Muscle of back (tissue), 11 donors: ENCODE data around the gene MAP3K4. TPM values are rescaled to one million over a fixed set of nuclear protein-coding genes. Genes with fewer than 3 reads are reported as not detected.

Experiments
- DNase-seq, 3 donors: peaks; one replicate each; pipeline versions ENCODE4 v3.0.0 to v3.0.0-alpha.2; 2013
- polyA plus RNA-seq, 10 donors: library from polyadenylated mRNA; unstranded; fragments of 120-200 nt; gene quantifications; one replicate each; pipeline ENCODE4 v1.2.1, GENCODE V29; 2013; ENCODE audit not compliant: insufficient read length in 10 of 10

The MAP3K4 gene
- polyA plus RNA-seq, 10 donors, result 15.0 to 29.1 (median 22.0) TPM

DNA sequence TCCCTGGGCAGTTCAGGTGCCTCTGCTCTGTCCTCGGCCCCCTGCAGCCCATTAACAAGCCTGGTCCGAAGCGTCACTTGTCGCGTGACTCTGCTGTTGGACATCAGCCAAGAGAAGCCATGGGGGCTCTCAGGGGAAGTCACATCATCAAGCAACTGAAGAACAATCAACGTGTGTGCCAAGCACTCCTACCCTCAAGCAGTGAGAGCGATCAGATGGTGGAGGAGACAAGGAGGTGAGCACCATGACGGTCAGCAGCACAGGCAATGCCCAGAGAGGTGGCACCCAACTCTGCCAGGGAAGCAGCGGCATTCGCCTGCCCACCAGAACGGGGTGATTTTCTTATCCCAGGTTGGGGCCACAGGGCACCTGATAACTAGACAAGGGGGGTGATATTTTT lies 149.6 kb downstream of the MAP3K4 start:
- no peak for DNase-seq

DNA sequence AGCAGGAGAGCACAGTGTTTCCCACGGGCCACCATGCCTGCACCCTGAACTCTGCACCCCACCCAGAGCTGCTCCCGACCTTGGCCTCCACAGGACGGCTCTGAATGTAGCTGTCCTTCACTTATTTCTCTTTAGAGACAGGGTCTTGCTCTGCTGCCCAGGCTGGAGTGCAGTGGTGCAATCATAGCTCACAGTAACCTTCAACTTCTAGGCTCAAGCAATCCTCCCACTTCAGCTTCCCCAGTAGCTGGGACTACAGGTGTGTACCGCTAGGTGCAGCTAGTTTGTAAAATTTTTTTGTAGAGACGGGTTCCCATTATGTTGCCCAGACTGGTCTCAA lies 151.4 kb downstream of the MAP3K4 start:
- no peak for DNase-seq

DNA sequence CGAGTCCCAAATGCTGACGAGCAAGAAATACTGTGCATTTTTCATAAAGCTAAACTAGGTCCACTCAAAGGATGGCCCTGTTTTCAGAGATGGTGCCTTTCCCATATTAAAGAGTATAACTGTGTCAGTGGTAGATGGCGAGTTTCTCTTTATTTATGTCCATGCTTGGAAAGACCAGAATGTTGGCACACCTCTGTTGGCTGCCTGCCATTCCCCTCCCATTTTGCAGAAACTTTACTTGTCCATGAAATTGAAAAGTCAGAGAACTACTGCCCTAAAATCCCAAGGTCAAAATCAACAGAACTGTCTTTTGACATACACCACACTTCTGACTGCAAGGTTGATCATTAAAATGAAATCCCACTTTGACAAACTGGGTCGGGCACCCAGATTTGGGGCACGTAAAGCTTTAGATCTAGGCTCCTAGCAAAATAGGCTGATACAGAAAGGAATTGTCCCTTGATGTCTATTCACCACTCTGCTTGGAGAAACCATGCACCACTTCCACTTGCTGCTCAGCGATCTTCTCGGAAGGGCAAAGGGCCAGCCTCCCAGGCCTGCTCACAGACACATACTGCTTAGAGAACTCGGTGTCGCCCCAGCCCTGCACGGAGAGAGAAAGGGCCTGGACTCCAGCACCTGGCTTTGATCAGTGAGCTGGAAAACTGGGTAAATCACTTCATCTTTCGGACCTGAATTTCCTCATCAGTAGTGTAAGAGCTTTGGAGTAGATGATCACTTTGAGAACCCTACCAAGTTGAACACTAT lies 152.3 kb downstream of the MAP3K4 start:
- no peak for DNase-seq

DNA sequence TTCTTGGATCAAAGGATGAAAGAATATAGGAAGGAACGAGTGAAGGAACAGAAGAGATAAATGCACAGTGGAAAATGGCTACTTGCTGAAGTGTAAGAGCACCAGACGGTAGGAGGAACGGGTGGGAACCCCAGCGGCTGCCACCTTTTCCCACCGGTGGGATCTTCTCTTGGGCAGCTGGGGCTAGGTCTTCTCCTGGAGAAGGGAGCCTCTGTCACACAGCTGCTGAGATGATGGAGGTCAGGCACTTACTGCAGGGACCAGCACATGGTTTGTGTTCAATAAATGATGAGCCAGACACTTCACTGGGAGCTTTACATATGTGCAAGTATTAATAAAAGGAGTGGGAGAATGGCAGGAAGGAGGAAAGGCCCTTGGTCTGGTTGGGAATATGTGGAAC lies 158.6 kb downstream of the MAP3K4 start:
- DNase-seq, result no peak

DNA sequence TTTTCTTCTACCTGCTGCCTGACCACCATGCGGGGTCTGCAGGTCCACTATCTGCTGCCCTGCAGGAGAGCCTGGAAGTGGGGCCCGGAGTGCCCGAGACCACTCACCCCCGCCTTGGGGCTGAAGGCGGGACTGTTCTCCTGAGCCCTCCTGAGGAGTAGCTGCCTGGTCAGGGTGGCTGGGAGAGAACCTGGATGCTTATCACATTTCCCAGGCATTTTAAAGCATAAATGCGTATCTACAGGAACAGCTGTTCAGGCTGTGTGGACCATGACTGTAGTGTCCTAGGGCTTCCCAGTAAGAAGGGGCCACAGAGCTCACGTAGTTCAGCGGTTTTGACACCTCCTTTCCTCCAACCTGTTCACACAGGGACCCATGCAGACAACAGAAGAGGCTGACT lies 159.0 kb downstream of the MAP3K4 start:
- no peak for DNase-seq

DNA sequence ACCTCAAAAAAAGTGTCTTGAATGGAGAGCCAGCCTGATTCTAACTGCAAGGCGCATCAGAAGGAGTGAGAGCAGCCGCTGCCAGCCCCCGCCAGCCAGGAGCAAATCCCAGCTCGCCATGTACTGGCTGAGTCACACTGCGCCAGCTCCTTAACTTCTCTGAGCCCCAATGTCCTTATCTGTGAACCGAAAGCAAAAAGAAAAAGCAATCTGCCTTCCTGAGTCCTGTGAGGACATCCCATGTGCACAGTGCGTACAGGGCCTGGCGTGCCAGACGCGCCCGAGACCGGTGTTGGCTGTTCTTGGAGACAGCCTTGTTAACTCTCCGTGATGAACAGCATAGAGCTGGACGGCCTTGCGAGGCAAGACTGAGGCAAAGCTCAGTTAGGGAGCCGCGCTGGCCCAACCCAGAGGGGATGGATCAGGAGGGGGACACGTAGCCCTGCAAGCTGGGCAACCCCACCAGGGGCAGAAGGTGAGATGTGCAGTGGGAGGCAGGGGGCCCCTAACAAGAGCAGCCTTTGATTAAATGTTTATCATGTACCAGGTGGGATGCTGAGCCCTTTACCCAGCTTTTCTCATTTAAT lies 159.6 kb downstream of the MAP3K4 start:
- no peak for DNase-seq

DNA sequence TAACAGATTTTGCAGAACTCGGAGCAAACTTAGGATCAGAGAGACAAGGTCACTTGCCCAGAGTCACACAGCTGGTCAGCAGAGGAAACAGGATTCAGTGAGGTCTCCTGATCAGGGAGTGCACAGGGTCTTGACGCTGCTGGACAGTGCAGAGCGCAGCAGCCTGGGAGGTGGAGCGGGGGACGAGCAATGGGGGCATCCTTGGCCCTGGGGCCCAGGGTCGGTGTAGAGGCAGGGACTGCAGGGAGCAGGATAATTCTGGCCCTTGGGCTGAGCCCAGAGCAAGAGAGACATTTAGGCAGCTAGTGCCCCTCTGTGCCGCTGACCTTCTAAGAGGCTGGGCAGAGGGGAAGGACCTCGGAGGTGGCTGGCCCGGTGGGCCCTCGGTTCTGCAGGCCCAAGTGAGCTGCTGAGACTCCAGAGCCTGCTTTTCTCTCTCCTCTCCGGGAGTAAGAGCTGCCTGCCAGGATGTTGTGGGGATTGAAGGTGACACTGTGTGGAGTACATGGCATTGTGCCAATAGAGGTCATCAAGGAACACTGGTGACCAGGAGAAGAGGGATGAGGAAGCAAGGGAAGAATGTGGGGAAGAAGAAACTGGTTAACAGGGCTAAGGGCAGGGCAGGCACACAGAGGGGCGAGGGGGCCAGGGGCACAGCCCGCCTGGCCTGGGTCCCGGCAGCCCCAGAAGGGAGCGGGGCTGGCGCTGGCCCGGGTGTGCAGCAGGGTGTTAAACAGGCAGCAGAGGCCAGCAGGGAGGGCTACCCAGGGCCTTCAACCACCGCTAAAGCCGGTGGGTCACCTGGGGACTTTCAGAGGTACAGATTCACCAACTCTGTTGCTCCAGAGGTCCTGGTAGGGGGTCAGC lies 160.3 kb downstream of the MAP3K4 start:
- no peak for DNase-seq

DNA sequence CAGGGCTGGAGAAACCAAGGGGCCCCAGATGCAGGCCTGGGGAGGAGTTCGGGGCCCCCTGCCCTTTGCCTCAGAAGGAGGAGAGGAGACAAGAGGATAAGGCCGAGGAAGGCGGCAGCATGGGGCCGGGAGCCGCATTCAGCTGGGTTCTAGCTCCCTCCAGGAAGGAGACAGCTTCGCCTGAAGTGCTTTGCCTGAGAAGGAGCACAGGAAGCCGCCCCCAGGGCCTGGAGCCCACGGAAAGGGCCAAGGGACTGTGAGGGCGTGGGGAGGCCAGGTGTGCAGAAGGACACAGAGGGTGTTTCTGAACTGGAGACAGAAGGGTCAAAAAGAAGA lies 160.9 kb downstream of the MAP3K4 start:
- no peak for DNase-seq

DNA sequence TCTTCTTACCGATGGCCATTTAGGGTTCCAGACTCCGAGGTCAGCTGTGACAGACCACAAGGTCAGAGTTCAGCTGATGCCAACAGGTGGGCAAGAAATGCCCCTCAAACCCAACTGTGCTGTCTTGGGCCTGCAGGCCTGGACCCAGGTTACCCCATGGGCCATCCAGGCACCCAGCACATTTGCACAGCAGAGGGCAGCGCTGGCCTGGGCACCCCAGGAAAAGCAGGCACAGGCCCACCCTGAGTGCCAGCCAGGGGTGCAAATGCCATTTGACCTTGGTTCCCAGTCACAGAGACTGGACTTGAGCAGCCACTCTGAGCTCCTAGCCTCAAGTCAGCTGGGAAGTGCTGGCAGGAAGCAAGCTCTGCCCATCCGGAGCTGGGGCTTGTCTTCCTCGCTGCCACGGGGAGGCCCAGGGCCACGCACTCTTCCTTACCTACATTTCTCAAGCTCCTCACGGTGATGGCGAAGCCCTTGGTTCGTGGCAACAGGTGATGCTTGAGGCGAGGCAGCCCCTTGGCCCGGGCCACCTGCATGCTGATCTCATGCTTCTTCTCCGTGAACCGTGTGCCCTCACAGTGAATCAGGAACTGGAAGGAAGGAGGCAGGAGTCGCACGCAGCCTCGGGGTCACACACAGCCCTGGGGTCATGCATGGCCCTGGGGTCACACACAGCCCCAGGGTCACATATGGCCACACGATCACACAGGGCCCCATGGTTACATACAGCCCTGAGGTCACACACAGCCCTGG lies 161.5 kb downstream of the MAP3K4 start:
- DNase-seq, result no peak

DNA sequence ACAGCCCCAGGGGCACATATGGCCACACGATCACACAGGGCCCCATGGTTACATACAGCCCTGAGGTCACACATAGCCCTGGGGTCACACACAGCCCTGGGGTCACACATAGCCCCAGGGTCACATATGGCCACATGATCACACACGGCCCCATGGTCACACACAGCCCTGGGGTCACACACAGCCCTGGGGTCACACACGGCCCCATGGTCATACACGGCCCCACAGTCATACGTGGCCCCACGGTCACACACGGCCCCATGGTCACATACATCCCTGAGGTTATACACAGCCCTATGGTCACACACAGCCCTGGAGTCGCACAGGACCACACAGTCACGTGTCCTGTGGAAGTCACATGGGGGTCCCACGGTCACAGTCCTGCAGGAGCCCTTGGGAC lies 162.2 kb downstream of the MAP3K4 start:
- DNase-seq, result no peak

DNA sequence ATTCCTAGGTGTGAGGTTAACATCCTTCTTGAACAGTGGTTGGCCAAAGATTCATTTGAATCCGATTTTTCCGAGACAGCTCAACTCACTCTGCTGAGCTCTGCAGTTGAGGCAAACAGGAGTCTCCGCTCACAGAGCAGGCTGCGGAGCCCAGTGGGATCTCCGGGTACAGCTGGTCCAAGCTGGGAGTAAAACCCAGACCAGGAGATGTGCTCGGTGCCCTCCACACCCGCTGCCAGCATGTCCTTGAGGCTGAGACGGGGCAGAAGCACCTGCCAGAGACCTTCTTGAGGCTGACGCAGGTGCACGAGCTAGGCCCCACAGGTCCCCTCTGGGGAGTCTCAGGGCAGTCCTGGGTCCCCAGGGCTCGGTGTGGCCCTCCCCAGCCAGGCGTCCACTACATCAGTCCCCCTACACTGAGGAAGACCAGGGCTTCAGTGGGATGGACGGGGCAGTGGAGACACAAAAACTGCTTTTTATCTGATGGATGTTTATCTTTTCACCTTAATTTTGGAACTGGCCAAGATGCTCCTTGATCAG lies 163.3 kb downstream of the MAP3K4 start:
- no peak for DNase-seq

DNA sequence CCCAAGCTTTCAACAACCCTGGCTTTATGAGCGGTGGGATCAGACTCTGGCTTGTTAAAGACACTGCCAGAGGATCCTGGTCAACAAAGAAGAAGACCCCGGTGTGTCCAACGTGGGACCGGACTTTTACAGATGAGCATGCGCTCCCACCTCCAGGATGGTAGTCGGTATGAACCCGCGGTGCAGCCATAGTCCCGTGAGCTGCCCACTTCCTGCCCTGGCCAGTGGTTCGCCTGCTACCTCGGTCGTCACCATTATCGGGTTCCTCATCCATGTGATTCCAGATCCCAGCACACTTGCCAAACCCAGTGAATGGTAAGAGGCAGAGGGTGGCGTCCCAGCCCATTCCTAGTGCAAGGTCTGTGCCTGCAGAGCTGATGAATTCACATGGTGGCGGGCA lies 169.6 kb downstream of the MAP3K4 start:
- DNase-seq, result no peak

DNA sequence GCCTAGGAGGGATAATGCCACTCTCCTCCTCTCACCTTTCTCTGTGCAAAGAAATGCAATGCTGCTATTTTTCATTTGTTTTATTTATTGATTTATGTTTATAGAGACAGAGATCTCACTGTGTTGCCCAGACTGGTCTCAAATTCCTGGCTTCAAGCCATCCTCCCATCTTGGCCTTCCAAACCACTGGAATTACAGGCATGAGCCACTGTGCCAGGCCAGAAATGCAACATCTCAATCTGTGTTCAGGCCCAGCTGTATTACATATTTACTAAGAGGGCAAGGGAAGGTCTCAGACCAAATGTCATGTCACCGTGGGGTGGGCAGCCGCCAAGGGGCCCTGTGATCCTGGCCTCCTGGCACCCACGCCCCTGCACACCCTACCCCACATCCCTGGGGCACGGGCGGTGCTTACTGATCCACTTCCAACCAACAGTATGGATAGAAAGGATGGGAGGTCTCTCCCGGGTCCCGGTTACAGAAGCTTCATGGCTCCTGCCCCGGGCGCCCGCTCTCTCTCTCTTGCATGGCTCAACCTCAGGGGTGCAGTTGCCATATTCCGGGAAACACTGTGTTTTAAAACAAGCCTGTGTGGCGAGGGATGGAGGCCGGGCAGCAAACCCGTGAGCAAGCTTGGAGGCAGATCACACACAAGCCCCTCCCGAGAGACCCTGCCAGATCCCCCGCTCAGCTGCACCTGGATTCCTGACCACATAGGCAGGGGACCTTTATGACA lies 170.5 kb downstream of the MAP3K4 start:
- no peak for DNase-seq

DNA sequence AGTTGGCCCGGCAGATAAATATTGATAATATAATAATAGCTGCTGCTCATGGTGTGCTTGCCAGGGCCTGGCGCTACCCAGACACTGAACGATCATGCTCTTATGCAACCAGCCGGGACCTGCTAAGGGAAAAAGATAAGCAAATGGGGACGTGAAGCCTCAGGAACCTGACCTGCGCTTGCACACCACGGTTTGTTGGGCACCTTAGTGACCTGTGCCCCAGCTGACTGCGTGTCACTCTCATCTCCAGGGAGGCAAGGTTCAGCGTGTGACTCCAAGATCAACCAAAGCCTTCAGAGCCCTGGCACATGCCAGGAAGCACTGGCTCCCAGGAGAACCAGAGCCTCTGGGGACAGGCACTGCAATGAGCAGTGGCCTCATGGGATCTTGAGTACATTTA lies 171.2 kb downstream of the MAP3K4 start:
- no peak for DNase-seq

DNA sequence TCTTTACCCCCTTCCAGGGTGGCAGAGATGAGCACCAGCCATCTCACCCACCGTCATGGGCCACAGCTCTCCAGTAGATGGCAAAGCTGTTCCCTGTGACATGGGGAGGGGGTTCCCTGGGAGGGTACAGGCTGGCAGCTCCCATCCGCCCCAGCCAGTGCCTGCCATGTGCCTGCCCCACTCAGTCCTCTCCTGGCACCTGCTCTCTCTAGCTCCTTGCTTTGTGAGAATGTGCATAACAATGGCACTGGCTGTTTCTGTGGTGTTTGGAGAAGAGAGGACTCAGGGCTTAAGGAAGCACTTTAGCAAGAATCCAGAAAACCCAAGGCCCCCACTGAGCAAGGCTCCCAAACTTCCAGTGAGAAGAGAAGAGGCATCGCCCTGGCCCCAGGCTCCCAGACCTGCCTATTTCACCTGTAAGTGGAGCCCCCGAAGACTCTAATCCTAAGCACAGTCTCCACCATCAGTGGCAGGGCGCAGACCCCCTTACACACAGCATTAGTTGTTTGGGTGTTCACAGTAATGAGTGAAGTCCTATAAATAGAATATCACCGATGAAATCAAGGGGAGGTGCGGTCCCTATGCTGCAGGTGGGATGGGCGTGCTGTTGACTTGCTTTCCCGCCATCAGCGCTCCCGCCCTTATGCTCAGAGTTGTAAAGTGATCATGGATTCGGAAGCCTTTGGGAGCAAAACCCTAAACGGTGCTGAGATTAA lies 172.1 kb downstream of the MAP3K4 start:
- no peak for DNase-seq

DNA sequence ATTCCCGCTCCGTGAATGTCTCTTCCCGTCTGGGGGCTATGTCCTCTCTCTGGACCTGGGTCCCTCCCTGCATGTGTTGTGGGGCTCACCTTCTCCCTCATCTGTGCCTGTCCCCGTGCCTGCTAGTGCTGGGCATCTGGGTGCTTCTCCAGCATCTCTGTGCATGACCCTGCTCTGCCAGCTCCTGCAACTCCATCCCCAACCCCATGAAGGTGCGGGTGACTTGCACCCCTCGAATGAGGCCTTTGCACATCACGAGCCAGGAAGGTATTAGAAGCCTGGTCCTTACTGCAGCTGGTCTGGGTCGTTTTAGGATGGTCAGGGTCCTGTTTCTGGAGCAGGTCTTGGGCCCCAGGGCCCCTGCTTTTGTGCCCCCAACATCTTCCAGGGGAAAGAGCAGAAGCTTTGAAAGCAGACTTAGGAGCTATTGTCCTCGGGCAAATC lies 172.6 kb downstream of the MAP3K4 start:
- no peak for DNase-seq

DNA sequence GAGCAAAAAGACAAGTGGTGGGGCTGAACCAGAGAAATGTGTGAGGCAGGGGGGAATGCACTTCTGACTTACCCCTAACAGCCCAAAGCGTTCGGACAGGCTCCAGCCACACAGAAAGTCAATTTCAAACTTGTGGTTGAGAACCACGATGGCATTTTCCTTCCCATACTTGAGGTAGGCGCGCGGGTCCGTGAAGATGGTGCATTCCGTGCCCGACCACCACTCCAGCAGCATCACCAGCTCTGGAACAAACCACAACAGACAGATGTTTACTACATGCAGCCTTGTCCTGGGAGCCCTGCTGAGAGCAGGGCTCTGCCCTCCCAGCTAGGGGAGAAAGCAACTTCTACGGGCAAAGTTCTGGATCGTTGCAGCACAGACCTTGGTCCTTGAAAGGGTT lies 174.6 kb downstream of the MAP3K4 start:
- no peak for DNase-seq

DNA sequence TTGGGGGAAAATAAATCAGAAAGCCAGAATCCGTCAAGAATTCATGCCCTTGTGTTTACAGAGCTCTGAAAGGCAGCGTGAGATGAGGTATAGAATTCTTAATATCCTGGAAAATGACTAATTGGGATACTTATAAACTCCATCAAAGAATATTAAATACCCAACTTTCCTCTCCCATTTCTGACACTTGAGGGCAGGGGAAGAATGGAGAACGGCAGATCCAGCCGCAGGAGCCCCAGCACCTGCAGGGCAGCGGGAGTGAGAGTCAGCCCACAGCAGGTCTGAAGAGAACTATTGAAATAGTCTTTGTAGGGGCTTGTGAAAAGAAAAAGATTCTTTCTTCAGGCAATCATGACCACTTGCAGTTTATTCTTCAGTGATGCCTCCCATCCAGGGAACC lies 175.1 kb downstream of the MAP3K4 start:
- no peak for DNase-seq
